Liver (tissue), 9 donors: ENCODE results near the gene TMEM161A. TPM values are rescaled to one million over a fixed set of nuclear protein-coding genes. Genes with fewer than 3 reads are reported as not detected.

Source experiments
- DNase-seq: peaks from one replicate; pipeline ENCODE4 v3.0.0-alpha.2; 2017; ENCODE audit warnings: low spot score
- H3K27ac ChIP-seq, 2 donors: one replicate each; pipeline ENCODE4 v1.7.0; 2013; ENCODE audit warnings: inconsistent platforms in 2 of 2, low read length in 2 of 2, control low read depth in 1 of 2, low read depth in 1 of 2, mild to moderate bottlenecking in 1 of 2
- H3K27me3 ChIP-seq, 4 donors: one replicate each; pipeline versions ENCODE4 v1.6.1 to v1.7.0; 2013; ENCODE audit warnings: low read length in 3 of 4, inconsistent platforms in 1 of 4, mild to moderate bottlenecking in 1 of 4, moderate library complexity in 1 of 4; ENCODE audit not compliant: control insufficient read depth in 4 of 4, insufficient read depth in 4 of 4
- H3K36me3 ChIP-seq, 4 donors: one replicate each; pipeline versions ENCODE4 v1.6.1 to v1.7.0; 2013; ENCODE audit warnings: low read length in 3 of 4, mild to moderate bottlenecking in 3 of 4, low read depth in 1 of 4, moderate library complexity in 1 of 4; ENCODE audit not compliant: control insufficient read depth in 4 of 4, insufficient read depth in 3 of 4
- H3K4me1 ChIP-seq, 4 donors: one replicate each; pipeline versions ENCODE4 v1.6.1 to v1.7.0; 2013; ENCODE audit warnings: low read length in 3 of 4, mild to moderate bottlenecking in 3 of 4, moderate library complexity in 1 of 4; ENCODE audit not compliant: control insufficient read depth in 4 of 4, insufficient read depth in 4 of 4
- H3K4me3 ChIP-seq, 3 donors: one replicate each; pipeline versions ENCODE4 v1.6.1 to v1.7.0; 2013; ENCODE audit warnings: low read length in 3 of 3, control low read depth in 1 of 3, low read depth in 1 of 3, mild to moderate bottlenecking in 1 of 3
- H3K9ac ChIP-seq, 2 donors: one replicate each; pipeline ENCODE4 v1.7.0; 2013; ENCODE audit warnings: low read length in 2 of 2, mild to moderate bottlenecking in 2 of 2, moderate library complexity in 2 of 2, control low read depth in 1 of 2, low read depth in 1 of 2
- H3K9me3 ChIP-seq, 4 donors: one replicate each; pipeline versions ENCODE4 v1.6.1 to v1.7.0; 2013; ENCODE audit warnings: low read length in 3 of 4; ENCODE audit not compliant: control insufficient read depth in 4 of 4
- CTCF ChIP-seq: fragments of 150-350 bp; IDR thresholded peaks from 2 replicates; pipeline ENCODE4 v1.5.1; 2017; ENCODE audit warnings: improper control_type of control experiment, low read depth, low read length; ENCODE audit not compliant: missing input control
- EGR1 ChIP-seq, 2 donors: IDR thresholded peaks; 2 replicates each; pipeline ENCODE4 v1.6.1; 2016 to 2018; ENCODE audit warnings: antibody characterized with exemption in 2 of 2, low read depth in 2 of 2
- FOXA1 ChIP-seq: IDR thresholded peaks from 2 replicates; pipeline ENCODE4 v1.6.1; 2016; ENCODE audit warnings: antibody characterized with exemption
- FOXA2 ChIP-seq: IDR thresholded peaks from 2 replicates; pipeline ENCODE4 v1.6.1; 2016; ENCODE audit warnings: antibody characterized with exemption
- HNF4A ChIP-seq, 2 donors: conservative IDR thresholded peaks; 2 replicates each; pipeline ENCODE4 v1.6.1; 2016; ENCODE audit warnings: antibody characterized with exemption in 2 of 2, mild to moderate bottlenecking in 2 of 2
- HNF4G ChIP-seq: IDR thresholded peaks from 2 replicates; pipeline ENCODE4 v1.6.1; 2016; ENCODE audit warnings: antibody characterized with exemption
- JUND ChIP-seq, 2 donors: IDR thresholded peaks; 2 replicates each; pipeline ENCODE4 v1.6.1; 2016; ENCODE audit warnings: antibody characterized with exemption in 2 of 2
- NR2F2 ChIP-seq: IDR thresholded peaks from 2 replicates; pipeline ENCODE4 v1.6.1; 2016; ENCODE audit warnings: antibody characterized with exemption
- REST ChIP-seq: IDR thresholded peaks from 2 replicates; pipeline ENCODE4 v1.6.1; 2016; ENCODE audit warnings: antibody characterized with exemption, mild to moderate bottlenecking
- RXRA ChIP-seq, 2 donors: IDR thresholded peaks; 2 replicates each; pipeline ENCODE4 v1.6.1; 2017 to 2018; ENCODE audit warnings: antibody characterized with exemption in 2 of 2, mild to moderate bottlenecking in 1 of 2
- SP1 ChIP-seq: IDR thresholded peaks from 2 replicates; pipeline ENCODE4 v1.6.1; 2018; ENCODE audit warnings: antibody characterized with exemption, mild to moderate bottlenecking
- TAF1 ChIP-seq: conservative IDR thresholded peaks from 2 replicates; pipeline ENCODE4 v1.6.1; 2016; ENCODE audit warnings: antibody characterized with exemption, mild to moderate bottlenecking
- YY1 ChIP-seq: IDR thresholded peaks from 2 replicates; pipeline ENCODE4 v1.6.1; 2016; ENCODE audit warnings: antibody characterized with exemption, mild to moderate bottlenecking
- WGBS: extraction: QIAGEN DNeasy Blood & Tissue Kit; methylation state at CpG from one replicate; pipeline ENCODE4 v1.1.7; 2013; 5-methylcytosine and 5-hydroxymethylcytosine counted together
- polyA plus RNA-seq, 2 donors: library from polyadenylated mRNA; stranded (reverse) in 1 of 2; unstranded in 1 of 2; fragments of 200-250 nt in 1 of 2; fragments of >200 nt in 1 of 2; fragmentation: Nextera tagmentation in 1 of 2; extraction: Ambion mirVana in 1 of 2; gene quantifications; one replicate each; pipeline versions ENCODE4 v1.2.1 to v1.2.3, GENCODE V29; 2013 to 2015
- total RNA-seq, 2 donors: library from RNA; depleted of rRNA; stranded (reverse); fragments of >200 nt; gene quantifications; one replicate each; pipeline ENCODE4 v1.2.3, GENCODE V29; 2014
- TF ChIP-seq, protein P1 (sequence below): IDR thresholded peaks from 2 replicates; pipeline ENCODE4 v1.6.1; 2016; ENCODE audit warnings: antibody characterized with exemption
- TF ChIP-seq, protein P2 (sequence below): IDR thresholded peaks from 2 replicates; pipeline ENCODE4 v1.6.1; 2016; ENCODE audit warnings: antibody characterized with exemption
- TF ChIP-seq, protein P3 (sequence below): IDR thresholded peaks from 2 replicates; pipeline ENCODE4 v1.6.1; 2016; ENCODE audit warnings: antibody characterized with exemption
- donor health status: healthy.
- donor health status: healthy.
- donor health status: healthy.
- donor health status: healthy.
- donor health status: healthy.

Gene TMEM161A
- total and polyA plus RNA-seq, 4 donors: 13.1 to 27.1 (median 24.0) TPM

DNA sequence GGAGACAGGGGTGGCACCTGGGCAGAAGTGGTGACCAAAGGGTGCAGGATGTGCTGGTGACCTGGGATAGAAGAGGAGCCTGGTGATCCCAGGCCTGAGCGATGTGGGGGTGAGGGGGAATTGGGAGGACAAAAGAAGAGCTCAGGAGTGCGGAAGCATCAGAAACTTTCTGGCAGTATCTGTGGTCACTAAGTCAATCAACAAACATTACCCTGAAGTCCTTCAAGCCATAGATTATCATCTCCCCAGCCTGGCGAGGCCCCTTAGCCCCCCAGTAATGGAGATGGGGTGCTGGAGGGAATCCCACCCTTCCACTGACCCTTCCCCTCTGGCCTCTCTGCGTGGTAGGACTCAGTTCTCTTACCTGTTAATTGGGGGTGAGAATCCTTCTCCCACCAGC lies 21.3 kb upstream of the TMEM161A start:
- Histone ChIP-seq H3K4me1 (no peaks in the 10 kb centered on the region), H3K27me3 (no peaks in the 10 kb centered on the region), H3K9ac (no peak overlapping the region), H3K9me3 (no peaks in the 10 kb centered on the region), H3K4me3 (no peak overlapping the region), H3K36me3 (no peaks in the 10 kb centered on the region), H3K27ac (no peak overlapping the region)
- WGBS: 93% methylated on average over 4 of the region's 4 CpGs
- no peak for DNase-seq
- TF ChIP-seq HNF4G (no peak), EGR1 (IDR thresholded peaks at IDR 0.05; ENCODE audit: low read depth in 2 of 2) (no peak)
- TF ChIP-seq, protein P1, sequence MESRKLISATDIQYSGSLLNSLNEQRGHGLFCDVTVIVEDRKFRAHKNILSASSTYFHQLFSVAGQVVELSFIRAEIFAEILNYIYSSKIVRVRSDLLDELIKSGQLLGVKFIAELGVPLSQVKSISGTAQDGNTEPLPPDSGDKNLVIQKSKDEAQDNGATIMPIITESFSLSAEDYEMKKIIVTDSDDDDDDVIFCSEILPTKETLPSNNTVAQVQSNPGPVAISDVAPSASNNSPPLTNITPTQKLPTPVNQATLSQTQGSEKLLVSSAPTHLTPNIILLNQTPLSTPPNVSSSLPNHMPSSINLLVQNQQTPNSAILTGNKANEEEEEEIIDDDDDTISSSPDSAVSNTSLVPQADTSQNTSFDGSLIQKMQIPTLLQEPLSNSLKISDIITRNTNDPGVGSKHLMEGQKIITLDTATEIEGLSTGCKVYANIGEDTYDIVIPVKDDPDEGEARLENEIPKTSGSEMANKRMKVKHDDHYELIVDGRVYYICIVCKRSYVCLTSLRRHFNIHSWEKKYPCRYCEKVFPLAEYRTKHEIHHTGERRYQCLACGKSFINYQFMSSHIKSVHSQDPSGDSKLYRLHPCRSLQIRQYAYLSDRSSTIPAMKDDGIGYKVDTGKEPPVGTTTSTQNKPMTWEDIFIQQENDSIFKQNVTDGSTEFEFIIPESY: no peak
- TF ChIP-seq, protein P2, sequence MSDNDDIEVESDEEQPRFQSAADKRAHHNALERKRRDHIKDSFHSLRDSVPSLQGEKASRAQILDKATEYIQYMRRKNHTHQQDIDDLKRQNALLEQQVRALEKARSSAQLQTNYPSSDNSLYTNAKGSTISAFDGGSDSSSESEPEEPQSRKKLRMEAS: no peak

DNA sequence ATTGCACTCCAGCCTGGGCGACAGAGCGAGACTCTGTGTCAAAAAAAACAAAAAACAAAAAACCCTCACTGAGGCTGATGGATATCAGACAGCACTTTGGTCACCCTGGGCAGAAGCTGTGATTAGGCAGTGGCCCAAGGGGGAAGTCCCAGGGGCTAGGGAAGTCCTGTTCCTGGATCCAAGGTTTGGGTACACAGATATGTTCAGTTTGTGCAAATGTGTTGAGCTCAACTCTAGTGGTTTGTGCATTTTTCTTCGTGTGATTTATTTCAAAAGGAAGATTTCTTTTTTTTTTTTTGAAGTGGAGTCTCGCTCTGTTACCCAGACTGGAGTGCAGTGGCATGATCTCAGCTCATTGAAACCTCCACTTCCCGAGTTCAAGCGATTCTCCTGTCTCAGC lies 19.5 kb upstream of the TMEM161A start:
- no peak overlapping the region for H3K27ac ChIP-seq
- TF ChIP-seq NR2F2 (no peak), RXRA (IDR thresholded peaks at IDR 0.05) (no peak), HNF4A (conservative IDR thresholded peaks at IDR 0.05) (no peak), CTCF (no peak), HNF4G (no peak), YY1 (no peak)
- H3K27me3 ChIP-seq: no peaks in the 10 kb centered on the region
- no peak overlapping the region for H3K4me3 ChIP-seq
- H3K4me1 ChIP-seq: no peaks in the 10 kb centered on the region
- no peaks in the 10 kb centered on the region for H3K36me3 ChIP-seq
- H3K9ac ChIP-seq: no peak overlapping the region
- DNase-seq: no peak
- 78% methylated on average over 6 of the region's 6 CpGs for WGBS
- H3K9me3 ChIP-seq: no peaks in the 10 kb centered on the region

DNA sequence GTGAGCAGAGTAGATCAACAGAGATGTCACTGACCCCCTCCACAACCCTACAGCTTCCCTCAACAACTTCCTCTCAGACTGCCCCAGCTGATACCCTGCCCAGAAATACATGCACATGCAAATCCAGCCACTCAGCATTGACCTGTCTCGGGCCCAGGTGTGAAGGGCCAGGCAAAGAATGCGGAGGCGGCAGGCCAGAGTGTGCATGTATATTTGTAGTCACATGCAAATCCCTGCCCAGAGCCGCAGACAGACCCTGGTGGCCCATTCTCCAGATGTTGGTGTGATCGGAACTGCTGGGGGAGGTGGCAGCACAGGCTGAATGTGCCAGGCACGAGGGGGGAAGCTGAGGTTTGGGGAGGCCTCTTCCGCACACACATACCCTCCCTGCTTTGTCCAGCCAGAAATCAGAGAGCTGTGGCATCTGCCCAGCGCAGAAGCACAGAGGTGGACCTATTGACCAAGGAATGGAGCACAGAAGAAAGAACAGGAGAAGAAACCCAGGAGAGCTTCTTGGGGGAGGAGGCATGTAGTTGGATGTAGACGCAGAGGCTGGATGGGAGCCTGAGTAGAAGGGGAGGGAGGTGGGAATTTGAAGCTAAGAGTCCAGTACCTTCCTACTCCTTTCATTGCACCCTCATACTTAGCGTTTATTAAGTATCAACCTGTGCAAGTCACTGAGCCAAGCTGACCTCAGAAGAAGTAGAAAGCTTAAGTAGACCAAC lies 17.4 kb upstream of the TMEM161A start:
- Histone ChIP-seq H3K36me3 (no peaks in the 10 kb centered on the region), H3K4me3 (no peak overlapping the region), H3K4me1 (no peaks in the 10 kb centered on the region), H3K27ac (no peak overlapping the region), H3K9ac (no peak overlapping the region), H3K27me3 (no peaks in the 10 kb centered on the region), H3K9me3 (no peaks in the 10 kb centered on the region)
- no peak for DNase-seq
- 88% methylated on average over 10 of the region's 10 CpGs for WGBS
- no peak for TF ChIP-seq REST
- no peak for TF ChIP-seq CTCF
- no peak for TF ChIP-seq JUND (IDR thresholded peaks at IDR 0.05)
- TF ChIP-seq, protein P2: no peak
- no peak for TF ChIP-seq HNF4G
- TF ChIP-seq TAF1: no peak
- no peak for TF ChIP-seq RXRA (IDR thresholded peaks at IDR 0.05)
- TF ChIP-seq SP1: no peak
- TF ChIP-seq FOXA1: no peak
- TF ChIP-seq YY1: no peak
- TF ChIP-seq FOXA2: no peak
- TF ChIP-seq EGR1 (IDR thresholded peaks at IDR 0.05; ENCODE audit: low read depth in 2 of 2): no peak
- TF ChIP-seq, protein P3, sequence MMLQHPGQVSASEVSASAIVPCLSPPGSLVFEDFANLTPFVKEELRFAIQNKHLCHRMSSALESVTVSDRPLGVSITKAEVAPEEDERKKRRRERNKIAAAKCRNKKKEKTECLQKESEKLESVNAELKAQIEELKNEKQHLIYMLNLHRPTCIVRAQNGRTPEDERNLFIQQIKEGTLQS: no peak
